Measurements from ENCODE around the gene TYMP. TPM values are rescaled to one million over a fixed set of nuclear protein-coding genes. Genes with fewer than 3 reads are reported as not detected.

The TYMP gene, protein sequence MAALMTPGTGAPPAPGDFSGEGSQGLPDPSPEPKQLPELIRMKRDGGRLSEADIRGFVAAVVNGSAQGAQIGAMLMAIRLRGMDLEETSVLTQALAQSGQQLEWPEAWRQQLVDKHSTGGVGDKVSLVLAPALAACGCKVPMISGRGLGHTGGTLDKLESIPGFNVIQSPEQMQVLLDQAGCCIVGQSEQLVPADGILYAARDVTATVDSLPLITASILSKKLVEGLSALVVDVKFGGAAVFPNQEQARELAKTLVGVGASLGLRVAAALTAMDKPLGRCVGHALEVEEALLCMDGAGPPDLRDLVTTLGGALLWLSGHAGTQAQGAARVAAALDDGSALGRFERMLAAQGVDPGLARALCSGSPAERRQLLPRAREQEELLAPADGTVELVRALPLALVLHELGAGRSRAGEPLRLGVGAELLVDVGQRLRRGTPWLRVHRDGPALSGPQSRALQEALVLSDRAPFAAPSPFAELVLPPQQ
- total RNA-seq: 1 to 10 TPM; 1.2 to 2.1 TPM
- polyA plus RNA-seq (2013, experiment 1 of 2): 1.3 TPM
- polyA plus RNA-seq (2013, experiment 2 of 2): 1.2 TPM
- long read RNA-seq, experiment 1, partial matches to known transcripts: 2 of 7 reads
- long read RNA-seq, experiment 1, other reads (novel, unspliced or antisense): 4 of 7 reads
- long read RNA-seq, experiment 2, partial matches to known transcripts: 0 of 11 reads
- long read RNA-seq, experiment 2, other reads (novel, unspliced or antisense): 9 of 11 reads
- long read RNA-seq, experiment 3, partial matches to known transcripts: 0 of 5 reads
- long read RNA-seq, experiment 3, other reads (novel, unspliced or antisense): 4 of 5 reads
- long read RNA-seq, experiment 4: 0 reads

DNA sequence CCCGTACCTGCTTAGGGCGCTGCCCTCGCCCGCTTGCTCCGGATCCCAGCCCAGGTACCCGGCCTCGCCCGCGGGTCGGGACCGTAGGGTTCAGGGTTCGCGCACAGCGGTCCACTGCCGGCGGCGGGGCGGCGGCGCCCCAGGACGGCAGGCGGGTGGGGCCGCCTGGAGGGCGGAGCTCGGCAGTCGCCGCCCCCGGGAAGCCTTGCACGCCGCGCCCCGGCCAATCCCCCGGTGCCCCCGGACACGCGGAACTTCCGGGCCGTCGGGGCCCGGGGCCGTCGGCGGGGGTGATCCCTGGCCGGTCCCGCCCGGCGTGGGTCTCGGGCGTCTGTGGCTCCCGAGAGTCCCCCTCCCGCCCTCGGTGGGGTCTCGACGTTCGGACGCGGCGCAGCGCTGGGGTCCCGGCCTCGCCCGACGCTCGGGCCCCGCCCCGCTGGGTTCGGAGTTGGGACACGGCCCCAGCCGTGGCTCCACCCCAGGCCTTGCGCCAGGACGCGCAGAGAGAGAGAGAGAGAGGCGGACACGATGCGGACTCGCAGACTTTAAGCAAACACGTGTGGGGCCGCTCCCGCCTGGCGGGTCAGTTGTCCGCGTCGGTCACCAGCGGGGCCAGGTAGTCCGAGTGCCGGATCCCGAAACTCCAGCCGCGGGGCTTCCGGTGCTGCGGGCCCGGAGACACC is at the start of gene TYMP:
TYMP (minus strand) TSS at position 116 of the 683 bp plus-strand sequence. CDS start 303 bp downstream, outside the sequence.
- Mint-ChIP-seq H3K27ac (no peak within 1 kb of the TSS), H3K27me3 (ENCODE audit: insufficient read depth) (peaks cover 65% of the 10 kb centered on the region), H3K9me3 (no peaks in the 10 kb centered on the region), H3K4me1 (peaks cover 8% of the 10 kb centered on the region), H3K36me3 (ENCODE audit: low read depth) (no peaks in the 10 kb centered on the region), H3K4me3 (peak within 1 kb of the TSS; percentile 56)
- peak; percentile 68 for DNase-seq
- H3K9ac ChIP-seq (ENCODE audit: extremely low read depth, low read length, poor library complexity, severe bottlenecking): peak within 1 kb of the TSS; percentile 41
- TF ChIP-seq, protein P1, sequence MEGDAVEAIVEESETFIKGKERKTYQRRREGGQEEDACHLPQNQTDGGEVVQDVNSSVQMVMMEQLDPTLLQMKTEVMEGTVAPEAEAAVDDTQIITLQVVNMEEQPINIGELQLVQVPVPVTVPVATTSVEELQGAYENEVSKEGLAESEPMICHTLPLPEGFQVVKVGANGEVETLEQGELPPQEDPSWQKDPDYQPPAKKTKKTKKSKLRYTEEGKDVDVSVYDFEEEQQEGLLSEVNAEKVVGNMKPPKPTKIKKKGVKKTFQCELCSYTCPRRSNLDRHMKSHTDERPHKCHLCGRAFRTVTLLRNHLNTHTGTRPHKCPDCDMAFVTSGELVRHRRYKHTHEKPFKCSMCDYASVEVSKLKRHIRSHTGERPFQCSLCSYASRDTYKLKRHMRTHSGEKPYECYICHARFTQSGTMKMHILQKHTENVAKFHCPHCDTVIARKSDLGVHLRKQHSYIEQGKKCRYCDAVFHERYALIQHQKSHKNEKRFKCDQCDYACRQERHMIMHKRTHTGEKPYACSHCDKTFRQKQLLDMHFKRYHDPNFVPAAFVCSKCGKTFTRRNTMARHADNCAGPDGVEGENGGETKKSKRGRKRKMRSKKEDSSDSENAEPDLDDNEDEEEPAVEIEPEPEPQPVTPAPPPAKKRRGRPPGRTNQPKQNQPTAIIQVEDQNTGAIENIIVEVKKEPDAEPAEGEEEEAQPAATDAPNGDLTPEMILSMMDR (conservative IDR thresholded peaks at IDR 0.05): no peak
- no peaks in the 10 kb centered on the region for H3K36me3 ChIP-seq (ENCODE audit: control insufficient read depth, insufficient read depth, low read length)
- H3K4me1 ChIP-seq (ENCODE audit: control insufficient read depth, insufficient read depth, low read length): no peaks in the 10 kb centered on the region
- H3K27ac ChIP-seq (ENCODE audit: low read depth, low read length): no peak within 1 kb of the TSS
- H3K27me3 ChIP-seq (ENCODE audit: control insufficient read depth, insufficient read depth, low read length, poor library complexity, severe bottlenecking): peaks cover 57% of the 10 kb centered on the region
- no peaks in the 10 kb centered on the region for H3K9me3 ChIP-seq (ENCODE audit: control insufficient read depth, low read length)
- 6 to 7% methylated on average over 27 to 92 of the region's 92 CpGs for WGBS, 2 experiments (ENCODE audit: insufficient coverage in 1 of 2, insufficient read length in 1 of 2)
- H3K4me3 ChIP-seq (ENCODE audit: low read length): no peak within 1 kb of the TSS

DNA sequence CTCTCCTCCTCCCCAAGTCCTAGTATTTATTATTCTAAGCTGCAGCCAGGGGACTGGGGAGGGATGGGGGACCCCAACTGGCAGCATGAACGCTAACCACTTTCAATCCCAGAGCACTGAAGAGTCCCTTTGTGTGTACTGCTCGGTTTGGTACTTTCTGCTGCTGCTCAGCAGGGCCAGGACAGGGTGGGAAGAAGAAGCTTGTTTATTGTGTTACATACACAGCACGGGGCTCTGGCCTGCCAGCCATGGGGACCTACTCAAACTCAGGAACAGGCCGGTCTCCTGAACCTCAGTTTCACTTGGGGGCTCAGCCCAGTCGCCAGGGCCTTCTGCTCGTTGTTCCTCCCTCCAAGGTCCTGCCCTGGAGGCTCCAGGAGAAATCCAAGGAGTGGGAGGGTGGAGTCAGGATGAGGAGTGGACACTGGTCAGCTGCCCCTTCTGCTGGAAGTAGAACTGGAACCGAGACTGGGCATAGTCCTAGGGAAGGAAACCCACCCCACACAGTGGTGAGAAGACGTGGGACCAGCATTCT is 49.0 kb upstream of the TYMP start:
- no peak overlapping the region for H3K9ac ChIP-seq (ENCODE audit: extremely low read depth, low read length, poor library complexity, severe bottlenecking)
- 95% methylated on average over 5 to 8 of the region's 8 CpGs for WGBS, 2 experiments (ENCODE audit: insufficient coverage in 1 of 2, insufficient read length in 1 of 2)
- H3K4me3 ChIP-seq (ENCODE audit: low read length): no peak overlapping the region
- no peaks in the 10 kb centered on the region for H3K9me3 ChIP-seq (ENCODE audit: control insufficient read depth, low read length)
- no peak overlapping the region for H3K27ac ChIP-seq (ENCODE audit: low read depth, low read length)
- H3K4me1 ChIP-seq (ENCODE audit: control insufficient read depth, insufficient read depth, low read length): peaks cover 3% of the 10 kb centered on the region
- Mint-ChIP-seq H3K36me3 (ENCODE audit: low read depth) (peaks cover 26% of the 10 kb centered on the region), H3K27ac (no peak overlapping the region), H3K4me1 (peaks cover 6% of the 10 kb centered on the region), H3K4me3 (no peak overlapping the region), H3K27me3 (ENCODE audit: insufficient read depth) (no peaks in the 10 kb centered on the region), H3K9me3 (no peaks in the 10 kb centered on the region)
- no peak for DNase-seq
- H3K36me3 ChIP-seq (ENCODE audit: control insufficient read depth, insufficient read depth, low read length): peaks cover 43% of the 10 kb centered on the region
- no peaks in the 10 kb centered on the region for H3K27me3 ChIP-seq (ENCODE audit: control insufficient read depth, insufficient read depth, low read length, poor library complexity, severe bottlenecking)
- TF ChIP-seq, protein P1 (conservative IDR thresholded peaks at IDR 0.05): no peak

Measured in endodermal cell (in vitro differentiated cells).